Hepatocyte (in vitro differentiated cells): ENCODE results near the gene F12. TPM values are rescaled to one million over a fixed set of nuclear protein-coding genes. Genes with fewer than 3 reads are reported as not detected.

ENCODE experiments used
- DNase-seq: peaks from one replicate; pipeline ENCODE4 v3.0.0-alpha.2; 2016; ENCODE audit warnings: low spot score
- H2AFZ ChIP-seq: fragments of 200-600 bp; sonication (generic); 2 replicates; pipeline ENCODE4 v1.6.0; 2016; ENCODE audit warnings: antibody characterized with exemption, mild to moderate bottlenecking
- H3K27ac ChIP-seq: fragments of 200-600 bp; sonication (generic); 2 replicates; pipeline ENCODE4 v1.5.1; 2016; ENCODE audit warnings: mild to moderate bottlenecking
- H3K27me3 ChIP-seq: fragments of 200-600 bp; sonication (generic); 2 replicates; pipeline ENCODE4 v1.6.1; 2016
- H3K36me3 ChIP-seq: fragments of 200-600 bp; sonication (generic); replicated peaks from 2 replicates; pipeline ENCODE4 v1.5.1; 2016; ENCODE audit warnings: low read depth; ENCODE audit not compliant: insufficient read depth
- H3K4me1 ChIP-seq: fragments of 200-600 bp; sonication (generic); 2 replicates; pipeline ENCODE4 v1.5.1; 2016; ENCODE audit warnings: mild to moderate bottlenecking, moderate library complexity; ENCODE audit not compliant: insufficient read depth
- H3K4me2 ChIP-seq: fragments of 200-600 bp; sonication (generic); 2 replicates; pipeline ENCODE4 v1.6.0; 2016
- H3K4me3 ChIP-seq: fragments of 200-600 bp; sonication (generic); 2 replicates; pipeline ENCODE4 v1.5.1; 2016; ENCODE audit warnings: mild to moderate bottlenecking
- H3K79me2 ChIP-seq: fragments of 200-600 bp; sonication (generic); 2 replicates; pipeline ENCODE4 v1.6.0; 2017; ENCODE audit warnings: mild to moderate bottlenecking
- H3K9me2 ChIP-seq: fragments of 200-600 bp; sonication (generic); replicated peaks from 2 replicates; pipeline ENCODE4 v1.6.0; 2017; ENCODE audit warnings: mild to moderate bottlenecking; ENCODE audit not compliant: insufficient read depth
- H3K9me3 ChIP-seq: fragments of 200-600 bp; sonication (generic); 2 replicates; pipeline ENCODE4 v1.5.1; 2016; ENCODE audit warnings: low read depth, mild to moderate bottlenecking
- H4K20me1 ChIP-seq: fragments of 200-600 bp; sonication (generic); 2 replicates; pipeline ENCODE4 v1.6.0; 2016; ENCODE audit warnings: mild to moderate bottlenecking; ENCODE audit not compliant: insufficient read depth, poor library complexity, severe bottlenecking
- CTCF ChIP-seq: fragments of 200-600 bp; sonication (generic); IDR thresholded peaks from 2 replicates; pipeline ENCODE4 v1.5.1; 2016; ENCODE audit warnings: antibody characterized with exemption, mild to moderate bottlenecking; ENCODE audit not compliant: poor library complexity
- EZH2 ChIP-seq: fragments of 200-600 bp; sonication (generic); IDR thresholded peaks from 2 replicates; pipeline ENCODE4 v1.6.1; 2016; ENCODE audit warnings: antibody characterized with exemption, mild to moderate bottlenecking, borderline replicate concordance
- EZH2phosphoT487 ChIP-seq: fragments of 200-600 bp; sonication (generic); IDR thresholded peaks from one replicate; pipeline ENCODE4 v1.6.1; 2018; ENCODE audit warnings: antibody characterized with exemption, mild to moderate bottlenecking, low read depth, moderate library complexity; ENCODE audit not compliant: unreplicated experiment, severe bottlenecking
- WGBS: methylation state at CpG from one replicate; pipeline ENCODE4 v1.1.6; 2016; ENCODE audit warnings: low lambda C conversion rate; ENCODE audit errors: missing lambda C conversion rate; 5-methylcytosine and 5-hydroxymethylcytosine counted together
- polyA plus RNA-seq: library from polyadenylated mRNA; unstranded; fragments of >200 nt; fragmentation: Nextera tagmentation; extraction: Ambion mirVana; gene quantifications from 2 replicates; pipeline ENCODE4 v1.2.1, GENCODE V29; 2016
- total RNA-seq: library from RNA; depleted of rRNA; stranded (reverse); fragments of >200 nt; gene quantifications from 2 replicates; pipeline ENCODE4 v1.2.3, GENCODE V29; 2014

F12 gene
- total and polyA plus RNA-seq, 2 experiments from 2014 or later = 18.2 to 46.6 TPM

- no peaks in the 10 kb centered on the region for H3K79me2 ChIP-seq
- no peak overlapping the region for H2AFZ ChIP-seq
- no peak overlapping the region for H3K4me2 ChIP-seq
- TF ChIP-seq EZH2phosphoT487 (no peak), CTCF (peak; percentile 27)
- no peaks in the 10 kb centered on the region for H3K36me3 ChIP-seq
- no peak overlapping the region for H3K4me3 ChIP-seq
- H4K20me1 ChIP-seq = no peaks in the 10 kb centered on the region
- DNase-seq = peak; percentile 40
- peaks cover 13% of the 10 kb centered on the region for H3K4me1 ChIP-seq
- WGBS = 71% methylated on average over 10 of the region's 11 CpGs
- no peaks in the 10 kb centered on the region for H3K9me2 ChIP-seq
- no peak overlapping the region for H3K27ac ChIP-seq
- H3K9me3 ChIP-seq = no peaks in the 10 kb centered on the region
- H3K27me3 ChIP-seq = no peaks in the 10 kb centered on the region
These were observed 26.8 kb downstream of the F12 start for GRCh38 chr5:177382423-177383029.

DNA sequence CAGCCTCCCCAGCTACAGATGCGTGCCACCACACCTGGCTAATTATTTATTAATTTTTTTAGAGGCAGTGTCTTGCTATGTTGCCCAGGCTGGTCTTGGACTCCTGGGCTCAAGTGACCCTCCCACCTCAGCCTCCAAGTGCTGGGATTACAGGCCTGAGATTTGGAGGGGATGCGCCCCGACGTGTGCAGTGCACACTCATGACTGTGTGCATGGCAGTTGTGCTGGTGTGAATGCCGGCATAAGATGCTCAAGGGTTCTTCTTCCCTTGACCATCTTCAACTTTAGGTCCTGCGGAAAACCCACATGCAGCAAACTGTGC is 28.6 kb downstream of the F12 start:
- no peak overlapping the region for H3K4me3 ChIP-seq
- no peak overlapping the region for H3K27ac ChIP-seq
- H3K36me3 ChIP-seq = no peaks in the 10 kb centered on the region
- no peaks in the 10 kb centered on the region for H3K79me2 ChIP-seq
- H4K20me1 ChIP-seq = no peaks in the 10 kb centered on the region
- no peaks in the 10 kb centered on the region for H3K9me3 ChIP-seq
- peaks cover 13% of the 10 kb centered on the region for H3K4me1 ChIP-seq
- DNase-seq = no peak
- WGBS = 94% methylated on average over 6 of the region's 6 CpGs
- no peak overlapping the region for H3K4me2 ChIP-seq
- no peaks in the 10 kb centered on the region for H3K27me3 ChIP-seq
- no peaks in the 10 kb centered on the region for H3K9me2 ChIP-seq
- H2AFZ ChIP-seq = no peak overlapping the region
- TF ChIP-seq EZH2phosphoT487 = no peak
- no peak for TF ChIP-seq CTCF
- no peak for TF ChIP-seq EZH2

DNA sequence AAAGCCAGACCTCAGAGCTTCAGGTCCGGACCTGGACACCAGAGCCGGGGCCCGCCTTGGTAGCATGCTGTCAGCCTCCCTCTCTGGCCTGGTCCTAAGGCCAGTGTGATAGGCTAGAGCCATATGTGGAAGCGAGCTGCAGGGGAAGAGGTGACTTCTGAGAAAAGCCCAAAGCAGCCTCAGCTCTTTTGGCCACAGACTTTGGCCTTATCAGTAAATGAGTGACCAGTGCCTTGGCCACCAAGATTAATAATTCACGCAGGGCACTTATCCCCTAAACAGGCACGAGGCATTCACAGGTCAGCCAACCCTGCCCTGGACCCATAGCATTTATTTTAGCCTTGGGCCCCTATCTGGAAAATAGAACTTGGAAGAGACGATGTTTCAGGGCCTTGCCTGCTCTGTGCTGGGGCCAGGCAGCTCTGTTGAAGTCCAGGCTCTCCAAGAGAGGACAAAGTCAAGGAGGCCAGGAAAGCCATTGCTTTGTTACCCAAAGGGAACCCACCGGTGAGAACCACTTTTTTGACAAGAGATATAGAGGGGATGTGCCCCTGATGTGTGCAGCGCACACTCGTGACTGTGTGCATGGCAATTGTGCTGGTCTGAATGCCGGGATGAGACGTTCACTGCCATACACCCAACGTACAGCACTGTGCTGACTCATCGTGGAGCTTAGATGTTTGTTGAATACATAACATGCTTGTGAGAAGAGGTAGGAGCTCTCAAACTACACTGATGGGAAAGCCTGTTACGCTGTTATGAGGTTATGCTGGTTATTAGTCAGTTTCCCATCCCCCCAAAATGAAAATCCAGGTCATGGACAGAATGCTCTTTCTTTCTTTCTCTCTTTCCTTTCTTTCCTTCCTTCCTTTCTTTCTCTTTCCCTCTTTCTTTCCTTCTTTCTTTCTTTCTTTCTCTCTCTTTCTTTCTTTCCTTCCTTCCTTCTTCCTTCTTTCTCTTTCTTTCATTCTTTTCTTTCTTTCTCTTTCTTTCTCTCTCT is 30.2 kb downstream of the F12 start:
- Histone ChIP-seq H4K20me1 (no peaks in the 10 kb centered on the region), H3K4me3 (no peak overlapping the region), H3K9me3 (no peaks in the 10 kb centered on the region), H3K36me3 (no peaks in the 10 kb centered on the region), H3K27ac (peak overlapping the region; percentile 88), H3K4me1 (peaks cover 13% of the 10 kb centered on the region), H3K4me2 (peak overlapping the region; percentile 41), H3K9me2 (no peaks in the 10 kb centered on the region), H2AFZ (no peak overlapping the region), H3K79me2 (no peaks in the 10 kb centered on the region), H3K27me3 (no peaks in the 10 kb centered on the region)
- peak; percentile 83 for DNase-seq
- TF ChIP-seq EZH2phosphoT487 = no peak
- TF ChIP-seq EZH2 = no peak
- no peak for TF ChIP-seq CTCF
- 59% methylated on average over 15 of the region's 15 CpGs for WGBS
